Measurements from ENCODE around the gene EEF2.

The EEF2 gene

DNA sequence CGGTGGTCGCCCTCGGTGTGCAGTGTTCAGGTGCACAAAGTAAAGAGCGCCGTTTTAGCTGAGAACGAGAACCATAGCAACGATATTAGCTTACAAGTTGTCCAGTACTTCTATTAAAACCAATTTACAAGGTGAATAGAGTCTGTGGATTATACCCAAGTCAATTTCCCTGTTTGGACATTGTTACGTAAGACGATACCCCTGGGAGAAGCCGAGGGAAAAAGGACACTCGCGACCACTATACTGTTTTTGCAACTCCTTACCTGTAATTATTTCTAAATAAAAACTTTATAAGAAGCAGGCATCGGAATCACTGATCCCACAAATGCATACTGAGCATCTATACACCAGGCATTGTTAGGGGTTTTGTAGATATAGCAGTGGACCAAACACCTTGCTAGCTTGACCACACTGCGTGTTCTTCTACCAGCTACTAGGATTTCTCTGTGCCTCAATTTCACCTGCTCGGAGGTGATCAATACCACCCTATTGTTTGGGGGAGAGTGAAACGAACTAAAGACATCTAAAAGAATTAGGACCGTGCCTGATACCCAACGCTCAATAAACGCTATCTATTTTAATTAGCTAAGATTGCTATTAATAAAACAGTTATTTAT, 488 bp upstream of the EEF2 start:
- peak overlapping the region in 3 of 5 donors; percentile 47 to 67 (median 67) for H3K9ac ChIP-seq (ENCODE audit: low read length in 5 of 5)
- no peaks in the 10 kb centered on the region for H3K27me3 ChIP-seq (ENCODE audit: control insufficient read depth in 5 of 5, insufficient read depth in 4 of 5, low read length in 5 of 5)
- peaks cover 19 to 61% (median 57%) of the 10 kb centered on the region in 5 donors for H3K4me1 ChIP-seq (ENCODE audit: control insufficient read depth in 5 of 5, insufficient read depth in 5 of 5, low read length in 5 of 5)
- peak overlapping the region; percentile 97 for H3K27ac ChIP-seq (ENCODE audit: low read depth, low read length)
- H3K4me3 ChIP-seq (ENCODE audit: low read depth in 1 of 5, low read length in 5 of 5) = peak overlapping the region; percentile 77 to 98 (median 83)
- H3K9me3 ChIP-seq (ENCODE audit: control insufficient read depth in 5 of 5, low read length in 5 of 5) = no peaks in the 10 kb centered on the region
- H3K36me3 ChIP-seq (ENCODE audit: control insufficient read depth in 5 of 5, insufficient read depth in 5 of 5, low read length in 5 of 5) = peaks cover 0 to 36% (median 35%) of the 10 kb centered on the region in 5 donors

DNA sequence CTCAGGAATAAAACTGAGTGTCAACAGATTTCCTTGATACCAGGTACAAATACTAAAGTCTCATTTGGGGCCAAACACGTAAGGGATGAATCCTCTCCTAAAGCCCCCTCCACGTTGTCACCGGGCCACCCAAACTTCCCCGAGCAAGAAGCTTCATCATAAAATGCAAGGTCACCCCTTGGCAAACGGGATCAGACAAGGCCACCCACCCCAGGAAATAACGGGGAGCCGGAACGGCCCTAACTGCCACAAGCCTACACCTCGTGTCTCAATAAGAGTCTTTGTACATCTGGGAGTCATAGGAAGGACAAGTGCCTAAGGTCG, 717 bp downstream of the EEF2 start:
- Histone ChIP-seq H3K4me3 (ENCODE audit: low read depth in 1 of 5, low read length in 5 of 5) (peak overlapping the region; percentile 81 to 98 (median 96)), H3K9ac (ENCODE audit: low read length in 5 of 5) (peak overlapping the region; percentile 91 to 100 (median 93)), H3K36me3 (ENCODE audit: control insufficient read depth in 5 of 5, insufficient read depth in 5 of 5, low read length in 5 of 5) (peaks cover 0 to 48% (median 47%) of the 10 kb centered on the region in 5 donors), H3K27me3 (ENCODE audit: control insufficient read depth in 5 of 5, insufficient read depth in 4 of 5, low read length in 5 of 5) (no peaks in the 10 kb centered on the region), H3K4me1 (ENCODE audit: control insufficient read depth in 5 of 5, insufficient read depth in 5 of 5, low read length in 5 of 5) (peaks cover 17 to 57% (median 51%) of the 10 kb centered on the region in 5 donors), H3K9me3 (ENCODE audit: control insufficient read depth in 5 of 5, low read length in 5 of 5) (no peaks in the 10 kb centered on the region), H3K27ac (ENCODE audit: low read depth, low read length) (peak overlapping the region; percentile 97)

DNA sequence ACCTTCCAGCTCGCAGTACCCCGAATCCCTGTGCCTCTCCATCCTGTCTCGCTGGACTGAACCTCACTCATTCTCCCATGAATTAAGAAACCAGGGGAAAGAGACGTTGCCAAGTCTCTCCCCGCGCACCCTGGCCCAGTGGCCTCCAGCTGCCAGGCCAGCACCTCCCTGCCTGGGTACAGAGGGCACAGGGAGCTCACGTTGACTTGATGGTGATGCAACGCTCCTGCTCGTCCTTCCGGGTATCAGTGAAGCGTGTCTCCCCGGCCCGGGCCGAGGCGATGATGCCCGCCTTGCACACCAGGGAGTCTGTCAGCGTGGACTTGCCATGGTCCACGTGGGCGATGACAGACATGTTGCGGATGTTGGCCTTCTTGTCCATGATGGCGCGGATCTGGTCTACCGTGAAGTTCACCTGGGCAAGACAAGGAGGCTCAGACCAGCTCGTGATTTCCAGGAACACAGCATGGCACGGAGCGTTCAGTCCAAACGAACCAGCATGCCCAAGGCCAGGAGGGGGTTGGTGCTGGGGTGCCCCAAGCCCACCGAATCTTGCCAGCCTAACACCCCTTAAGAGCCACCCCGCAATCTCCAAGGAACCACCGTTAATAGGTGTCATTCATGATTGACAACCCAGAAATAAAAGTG, 1.2 kb downstream of the EEF2 start:
- peaks cover 0 to 53% (median 52%) of the 10 kb centered on the region in 5 donors for H3K36me3 ChIP-seq (ENCODE audit: control insufficient read depth in 5 of 5, insufficient read depth in 5 of 5, low read length in 5 of 5)
- no peaks in the 10 kb centered on the region for H3K27me3 ChIP-seq (ENCODE audit: control insufficient read depth in 5 of 5, insufficient read depth in 4 of 5, low read length in 5 of 5)
- peaks cover 17 to 57% (median 51%) of the 10 kb centered on the region in 5 donors for H3K4me1 ChIP-seq (ENCODE audit: control insufficient read depth in 5 of 5, insufficient read depth in 5 of 5, low read length in 5 of 5)
- peak overlapping the region; percentile 91 to 100 (median 93) for H3K9ac ChIP-seq (ENCODE audit: low read length in 5 of 5)
- peak overlapping the region; percentile 81 to 98 (median 96) for H3K4me3 ChIP-seq (ENCODE audit: low read depth in 1 of 5, low read length in 5 of 5)
- no peaks in the 10 kb centered on the region for H3K9me3 ChIP-seq (ENCODE audit: control insufficient read depth in 5 of 5, low read length in 5 of 5)
- peak overlapping the region; percentile 97 for H3K27ac ChIP-seq (ENCODE audit: low read depth, low read length)

DNA sequence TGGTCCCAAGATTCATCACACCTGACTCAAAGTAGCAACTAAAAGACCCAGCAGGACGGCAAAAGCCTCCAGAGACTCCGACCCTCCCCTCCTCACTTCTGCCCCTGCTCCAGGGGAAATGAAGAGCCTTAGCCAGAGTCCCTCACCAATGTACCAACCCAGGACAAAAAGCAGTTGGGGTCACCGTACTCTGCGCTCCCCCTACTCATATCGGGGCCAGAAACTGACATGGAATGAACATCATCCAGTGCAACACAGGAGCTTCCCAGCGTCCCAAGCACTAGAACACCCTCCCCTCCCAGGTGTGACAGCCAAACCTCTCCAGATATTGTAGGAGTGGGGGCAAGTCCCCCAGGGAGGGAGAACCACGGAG, 1.7 kb downstream of the EEF2 start:
- H3K4me1 ChIP-seq (ENCODE audit: control insufficient read depth in 5 of 5, insufficient read depth in 5 of 5, low read length in 5 of 5) = peaks cover 17 to 57% (median 51%) of the 10 kb centered on the region in 5 donors
- H3K36me3 ChIP-seq (ENCODE audit: control insufficient read depth in 5 of 5, insufficient read depth in 5 of 5, low read length in 5 of 5) = peaks cover 0 to 58% (median 54%) of the 10 kb centered on the region in 5 donors
- peak overlapping the region; percentile 26 to 98 (median 83) for H3K4me3 ChIP-seq (ENCODE audit: low read depth in 1 of 5, low read length in 5 of 5)
- H3K27me3 ChIP-seq (ENCODE audit: control insufficient read depth in 5 of 5, insufficient read depth in 4 of 5, low read length in 5 of 5) = no peaks in the 10 kb centered on the region
- H3K9ac ChIP-seq (ENCODE audit: low read length in 5 of 5) = peak overlapping the region; percentile 35 to 96 (median 93)
- H3K27ac ChIP-seq (ENCODE audit: low read depth, low read length) = peak overlapping the region; percentile 97
- H3K9me3 ChIP-seq (ENCODE audit: control insufficient read depth in 5 of 5, low read length in 5 of 5) = no peaks in the 10 kb centered on the region

DNA sequence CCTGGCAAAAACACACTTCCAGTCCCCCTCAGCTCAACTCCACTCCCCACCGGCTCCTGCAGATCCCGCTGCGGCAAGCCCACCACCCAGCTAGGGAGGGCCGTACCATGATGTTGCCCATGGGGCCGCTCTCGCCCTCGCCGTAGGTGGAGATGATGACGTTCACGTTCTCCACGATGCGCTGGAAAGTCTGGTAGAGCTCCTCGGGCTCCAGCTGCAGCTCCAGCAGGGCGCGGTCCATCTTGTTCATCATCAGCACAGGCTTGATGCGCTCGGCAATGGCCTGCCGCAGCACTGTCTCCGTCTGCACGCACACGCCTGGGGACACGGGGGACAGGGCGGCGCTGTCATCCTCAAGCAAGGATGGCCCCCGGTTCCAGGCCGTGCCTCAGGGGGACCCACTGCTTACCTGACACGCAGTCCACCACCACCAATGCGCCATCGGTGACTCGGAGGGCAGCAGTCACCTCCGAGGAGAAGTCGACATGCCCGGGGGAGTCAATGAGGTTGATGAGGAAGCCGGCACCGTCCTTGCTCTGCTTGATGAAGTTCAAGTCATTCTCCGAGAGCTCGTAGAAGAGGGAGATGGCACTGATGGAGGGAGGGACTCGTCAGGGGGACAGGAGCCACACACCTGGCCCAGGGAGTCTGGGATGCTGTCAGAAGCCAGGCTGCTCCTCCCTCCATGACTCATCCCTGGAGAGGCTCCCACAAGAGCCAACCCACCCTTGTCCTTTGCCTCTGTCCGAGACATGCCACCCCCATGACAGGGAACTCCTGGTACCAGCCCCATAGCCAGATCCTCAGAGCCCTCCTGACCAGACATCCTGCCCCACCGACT, 2.3 kb downstream of the EEF2 start:
- Histone ChIP-seq H3K9me3 (ENCODE audit: control insufficient read depth in 5 of 5, low read length in 5 of 5) (no peaks in the 10 kb centered on the region), H3K4me1 (ENCODE audit: control insufficient read depth in 5 of 5, insufficient read depth in 5 of 5, low read length in 5 of 5) (peaks cover 17 to 54% (median 46%) of the 10 kb centered on the region in 5 donors), H3K27me3 (ENCODE audit: control insufficient read depth in 5 of 5, insufficient read depth in 4 of 5, low read length in 5 of 5) (no peaks in the 10 kb centered on the region), H3K27ac (ENCODE audit: low read depth, low read length) (peak overlapping the region; percentile 97), H3K9ac (ENCODE audit: low read length in 5 of 5) (peak overlapping the region in 2 of 5 donors; percentile 35 to 93), H3K36me3 (ENCODE audit: control insufficient read depth in 5 of 5, insufficient read depth in 5 of 5, low read length in 5 of 5) (peaks cover 0 to 64% (median 59%) of the 10 kb centered on the region in 5 donors), H3K4me3 (ENCODE audit: low read depth in 1 of 5, low read length in 5 of 5) (peak overlapping the region in 3 of 5 donors; percentile 26 to 98 (median 96))

DNA sequence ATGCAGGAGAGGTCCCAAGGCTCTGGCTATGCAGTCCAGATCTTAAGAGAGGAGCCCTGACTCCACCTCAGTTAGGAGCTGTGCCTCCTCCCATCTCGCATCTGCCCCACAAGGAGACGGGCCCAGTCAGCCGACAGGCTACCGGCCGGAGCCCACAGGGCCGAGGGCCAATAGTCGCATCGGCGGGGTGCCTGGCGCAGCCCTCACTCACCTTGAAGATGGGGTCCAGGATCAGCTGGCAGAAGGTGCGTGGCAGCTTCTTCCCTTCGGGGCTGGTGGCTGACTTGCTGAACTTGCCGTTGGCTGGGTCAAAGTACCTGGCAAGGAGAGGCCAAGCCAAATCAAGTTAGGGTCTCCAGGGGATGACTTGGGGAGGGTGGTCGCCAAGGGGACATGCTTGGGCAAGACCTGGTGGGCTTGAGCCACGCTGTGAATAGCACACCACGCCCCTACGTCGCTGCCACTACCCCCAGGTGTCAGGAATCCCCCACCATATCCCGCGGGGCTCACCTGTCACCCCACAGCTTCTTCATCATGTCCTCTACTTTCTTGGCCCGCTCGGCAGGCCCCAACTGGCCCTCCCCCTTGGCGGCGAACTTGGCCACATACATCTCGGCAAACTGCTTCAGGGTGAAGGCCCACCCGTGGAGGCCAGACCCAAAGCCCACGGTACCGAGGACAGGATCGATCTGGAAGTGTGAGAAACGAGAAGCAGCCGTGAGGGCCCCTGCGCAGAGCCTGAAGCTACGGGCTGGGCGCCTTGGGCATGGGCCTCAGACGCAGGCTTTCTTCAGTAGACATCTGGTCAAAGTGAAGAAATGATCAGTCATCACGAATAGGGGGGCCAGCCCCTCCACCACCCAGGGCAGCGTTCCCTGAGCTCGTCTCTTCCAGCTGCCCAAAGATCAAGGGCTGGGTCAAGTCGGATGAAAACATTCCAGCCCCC, 3.3 kb downstream of the EEF2 start:
- Histone ChIP-seq H3K9me3 (ENCODE audit: control insufficient read depth in 5 of 5, low read length in 5 of 5) (no peaks in the 10 kb centered on the region), H3K27me3 (ENCODE audit: control insufficient read depth in 5 of 5, insufficient read depth in 4 of 5, low read length in 5 of 5) (no peaks in the 10 kb centered on the region), H3K36me3 (ENCODE audit: control insufficient read depth in 5 of 5, insufficient read depth in 5 of 5, low read length in 5 of 5) (peaks cover 0 to 73% (median 68%) of the 10 kb centered on the region in 5 donors), H3K4me1 (ENCODE audit: control insufficient read depth in 5 of 5, insufficient read depth in 5 of 5, low read length in 5 of 5) (peaks cover 14 to 46% (median 38%) of the 10 kb centered on the region in 5 donors), H3K9ac (ENCODE audit: low read length in 5 of 5) (no peak overlapping the region), H3K4me3 (ENCODE audit: low read depth in 1 of 5, low read length in 5 of 5) (no peak overlapping the region), H3K27ac (ENCODE audit: low read depth, low read length) (no peak overlapping the region)

DNA sequence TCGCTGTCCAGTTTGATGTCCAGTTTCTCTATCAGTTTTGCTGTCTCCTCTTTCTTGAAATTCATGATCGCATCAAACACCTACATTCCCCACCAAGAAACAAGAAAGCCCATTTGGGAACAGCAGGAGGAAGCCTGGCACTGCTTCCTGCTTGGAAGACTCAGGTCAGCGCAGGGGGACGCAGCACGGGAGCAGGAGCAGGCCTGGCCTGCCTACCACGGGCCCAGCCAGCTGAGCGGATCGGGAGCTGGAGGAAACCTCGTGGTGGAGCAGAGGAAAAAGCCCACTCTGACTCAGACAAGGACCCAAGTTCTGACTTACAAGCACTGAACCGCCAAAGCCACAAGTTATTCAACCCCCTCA, 3.9 kb downstream of the EEF2 start:
- Histone ChIP-seq H3K27me3 (ENCODE audit: control insufficient read depth in 5 of 5, insufficient read depth in 4 of 5, low read length in 5 of 5) (no peaks in the 10 kb centered on the region), H3K4me3 (ENCODE audit: low read depth in 1 of 5, low read length in 5 of 5) (no peak overlapping the region), H3K9me3 (ENCODE audit: control insufficient read depth in 5 of 5, low read length in 5 of 5) (no peaks in the 10 kb centered on the region), H3K27ac (ENCODE audit: low read depth, low read length) (no peak overlapping the region), H3K4me1 (ENCODE audit: control insufficient read depth in 5 of 5, insufficient read depth in 5 of 5, low read length in 5 of 5) (peaks cover 12 to 40% (median 32%) of the 10 kb centered on the region in 5 donors), H3K9ac (ENCODE audit: low read length in 5 of 5) (no peak overlapping the region), H3K36me3 (ENCODE audit: control insufficient read depth in 5 of 5, insufficient read depth in 5 of 5, low read length in 5 of 5) (peaks cover 0 to 80% (median 75%) of the 10 kb centered on the region in 5 donors)

DNA sequence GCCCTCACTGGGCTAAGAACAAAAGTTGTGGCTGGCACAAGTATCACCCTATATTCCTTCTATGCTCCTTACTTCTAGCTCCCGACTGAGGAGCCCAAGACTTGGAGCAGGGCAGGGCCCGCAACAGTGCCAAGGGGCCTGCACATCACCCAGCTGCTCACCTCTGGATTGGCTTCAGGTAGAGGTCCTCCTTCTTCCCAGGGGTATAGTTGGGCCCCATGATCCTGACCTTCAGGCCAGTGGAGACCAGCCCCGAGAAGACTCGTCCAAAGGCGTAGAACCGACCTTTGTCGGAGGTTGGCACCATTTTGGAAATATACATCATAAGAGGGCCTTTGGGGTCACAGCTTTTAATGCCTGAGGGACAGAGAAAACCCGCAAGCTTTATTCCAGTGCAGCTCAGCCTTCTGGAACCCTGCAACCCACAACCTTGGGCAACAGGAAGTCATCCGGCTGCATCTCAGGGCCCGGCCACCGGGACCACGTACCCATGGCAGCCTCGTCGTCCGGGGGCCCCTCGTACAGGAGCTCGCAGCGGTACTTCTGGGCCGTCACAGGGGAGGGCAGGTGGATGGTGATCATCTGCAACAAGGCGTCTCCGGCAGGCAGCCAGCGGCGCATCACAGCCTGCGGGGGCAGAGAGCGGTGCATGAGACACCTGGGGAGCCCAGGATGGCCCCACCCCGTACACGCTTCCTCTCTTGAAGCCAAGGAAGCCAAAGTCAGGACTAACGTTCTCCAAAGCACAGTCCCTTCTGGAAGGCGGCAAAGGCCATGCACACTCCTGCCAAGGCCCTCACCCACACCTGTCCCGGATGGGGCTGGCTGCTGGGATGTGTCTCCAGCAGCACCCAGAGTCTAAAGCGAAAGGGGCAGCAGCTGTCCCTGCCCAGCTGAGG, 4.7 kb downstream of the EEF2 start:
- H3K27me3 ChIP-seq (ENCODE audit: control insufficient read depth in 5 of 5, insufficient read depth in 4 of 5, low read length in 5 of 5) = no peaks in the 10 kb centered on the region
- H3K9ac ChIP-seq (ENCODE audit: low read length in 5 of 5) = no peak overlapping the region
- H3K27ac ChIP-seq (ENCODE audit: low read depth, low read length) = no peak overlapping the region
- peaks cover 7 to 32% (median 24%) of the 10 kb centered on the region in 5 donors for H3K4me1 ChIP-seq (ENCODE audit: control insufficient read depth in 5 of 5, insufficient read depth in 5 of 5, low read length in 5 of 5)
- no peak overlapping the region for H3K4me3 ChIP-seq (ENCODE audit: low read depth in 1 of 5, low read length in 5 of 5)
- no peaks in the 10 kb centered on the region for H3K9me3 ChIP-seq (ENCODE audit: control insufficient read depth in 5 of 5, low read length in 5 of 5)
- H3K36me3 ChIP-seq (ENCODE audit: control insufficient read depth in 5 of 5, insufficient read depth in 5 of 5, low read length in 5 of 5) = peaks cover 0 to 86% (median 81%) of the 10 kb centered on the region in 5 donors
